Measurements from ENCODE around the gene STYXL2.

STYXL2 gene

GRCh38 chr1:167060141-167061072 lies 33.5 kb upstream of the STYXL2 start:
- TF ChIP-seq TAF1 (IDR thresholded peaks at IDR 0.05; ENCODE audit: borderline replicate concordance, insufficient read depth, low read length) = no peak
- TF ChIP-seq, protein P1, sequence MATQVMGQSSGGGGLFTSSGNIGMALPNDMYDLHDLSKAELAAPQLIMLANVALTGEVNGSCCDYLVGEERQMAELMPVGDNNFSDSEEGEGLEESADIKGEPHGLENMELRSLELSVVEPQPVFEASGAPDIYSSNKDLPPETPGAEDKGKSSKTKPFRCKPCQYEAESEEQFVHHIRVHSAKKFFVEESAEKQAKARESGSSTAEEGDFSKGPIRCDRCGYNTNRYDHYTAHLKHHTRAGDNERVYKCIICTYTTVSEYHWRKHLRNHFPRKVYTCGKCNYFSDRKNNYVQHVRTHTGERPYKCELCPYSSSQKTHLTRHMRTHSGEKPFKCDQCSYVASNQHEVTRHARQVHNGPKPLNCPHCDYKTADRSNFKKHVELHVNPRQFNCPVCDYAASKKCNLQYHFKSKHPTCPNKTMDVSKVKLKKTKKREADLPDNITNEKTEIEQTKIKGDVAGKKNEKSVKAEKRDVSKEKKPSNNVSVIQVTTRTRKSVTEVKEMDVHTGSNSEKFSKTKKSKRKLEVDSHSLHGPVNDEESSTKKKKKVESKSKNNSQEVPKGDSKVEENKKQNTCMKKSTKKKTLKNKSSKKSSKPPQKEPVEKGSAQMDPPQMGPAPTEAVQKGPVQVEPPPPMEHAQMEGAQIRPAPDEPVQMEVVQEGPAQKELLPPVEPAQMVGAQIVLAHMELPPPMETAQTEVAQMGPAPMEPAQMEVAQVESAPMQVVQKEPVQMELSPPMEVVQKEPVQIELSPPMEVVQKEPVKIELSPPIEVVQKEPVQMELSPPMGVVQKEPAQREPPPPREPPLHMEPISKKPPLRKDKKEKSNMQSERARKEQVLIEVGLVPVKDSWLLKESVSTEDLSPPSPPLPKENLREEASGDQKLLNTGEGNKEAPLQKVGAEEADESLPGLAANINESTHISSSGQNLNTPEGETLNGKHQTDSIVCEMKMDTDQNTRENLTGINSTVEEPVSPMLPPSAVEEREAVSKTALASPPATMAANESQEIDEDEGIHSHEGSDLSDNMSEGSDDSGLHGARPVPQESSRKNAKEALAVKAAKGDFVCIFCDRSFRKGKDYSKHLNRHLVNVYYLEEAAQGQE (IDR thresholded peaks at IDR 0.05; ENCODE audit: insufficient read depth in 1 of 2, low read depth in 2 of 2, low read length in 2 of 2) = no peak
- no peak for TF ChIP-seq POLR2AphosphoS5 (IDR thresholded peaks at IDR 0.05; ENCODE audit: low read depth, low read length)
- TF ChIP-seq FOXP2 (optimal IDR thresholded peaks at IDR 0.05; ENCODE audit: borderline replicate concordance, extremely low read depth, extremely low read length, insufficient read depth) = no peak
- TF ChIP-seq SIN3A (IDR thresholded peaks at IDR 0.05; ENCODE audit: borderline replicate concordance, insufficient read depth, low read length) = no peak

- TF ChIP-seq, protein P1 (IDR thresholded peaks at IDR 0.05; ENCODE audit: insufficient read depth in 1 of 2, low read depth in 2 of 2, low read length in 2 of 2) = no peak
- no peak for TF ChIP-seq TAF1 (IDR thresholded peaks at IDR 0.05; ENCODE audit: borderline replicate concordance, insufficient read depth, low read length)
- TF ChIP-seq SIN3A (IDR thresholded peaks at IDR 0.05; ENCODE audit: borderline replicate concordance, insufficient read depth, low read length) = no peak
- TF ChIP-seq FOXP2 (optimal IDR thresholded peaks at IDR 0.05; ENCODE audit: borderline replicate concordance, extremely low read depth, extremely low read length, insufficient read depth) = no peak
- no peak for TF ChIP-seq POLR2AphosphoS5 (IDR thresholded peaks at IDR 0.05; ENCODE audit: low read depth, low read length)
Observed at GRCh38 chr1:167061073-167061464, 32.8 kb upstream of the STYXL2 start.

DNA sequence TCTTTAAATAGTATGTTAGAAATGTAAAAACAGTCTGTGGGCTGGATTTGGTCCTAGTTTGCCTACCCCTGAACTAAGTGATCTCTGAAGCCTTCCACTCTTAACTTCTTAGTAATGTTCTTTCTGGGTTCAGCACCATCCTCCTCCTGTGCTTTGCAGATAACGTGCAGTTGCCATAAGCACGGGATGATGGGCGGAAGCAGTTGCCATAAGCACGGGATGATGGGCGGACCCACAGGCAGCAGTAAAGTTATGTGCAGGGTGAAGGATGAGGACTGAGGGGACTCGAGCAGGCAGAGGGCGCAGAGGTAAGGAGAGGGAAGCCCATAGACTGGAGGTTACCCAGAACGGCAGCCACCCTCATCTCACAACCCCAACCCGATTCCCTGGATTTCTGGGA lies 29.3 kb upstream of the STYXL2 start:
- TF ChIP-seq, protein P1 (IDR thresholded peaks at IDR 0.05; ENCODE audit: insufficient read depth in 1 of 2, low read depth in 2 of 2, low read length in 2 of 2) = no peak
- TF ChIP-seq SIN3A (IDR thresholded peaks at IDR 0.05; ENCODE audit: borderline replicate concordance, insufficient read depth, low read length) (no peak), TAF1 (IDR thresholded peaks at IDR 0.05; ENCODE audit: borderline replicate concordance, insufficient read depth, low read length) (no peak), FOXP2 (optimal IDR thresholded peaks at IDR 0.05; ENCODE audit: borderline replicate concordance, extremely low read depth, extremely low read length, insufficient read depth) (no peak), POLR2AphosphoS5 (IDR thresholded peaks at IDR 0.05; ENCODE audit: low read depth, low read length) (no peak)

DNA sequence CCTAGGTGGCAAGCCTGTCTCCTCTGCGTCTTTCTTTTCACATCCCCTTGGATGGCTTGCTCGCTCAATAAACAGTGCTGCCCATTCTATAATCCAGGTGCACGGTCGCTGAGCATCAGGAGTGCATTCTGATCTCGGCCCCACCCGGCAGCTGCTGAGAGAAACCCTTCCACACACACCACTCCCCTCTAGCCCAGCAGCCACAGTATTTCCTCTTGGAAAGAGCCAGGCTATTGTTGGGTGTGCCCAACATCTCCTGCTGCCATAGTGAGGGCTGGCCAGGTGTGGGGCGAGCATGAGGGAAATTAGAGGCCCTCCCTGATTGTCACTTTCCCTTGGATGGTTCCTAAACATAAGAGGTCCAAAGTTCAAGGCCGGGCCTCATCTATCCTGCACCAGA lies 28.4 kb upstream of the STYXL2 start:
- TF ChIP-seq TAF1 (IDR thresholded peaks at IDR 0.05; ENCODE audit: borderline replicate concordance, insufficient read depth, low read length) (no peak), FOXP2 (optimal IDR thresholded peaks at IDR 0.05; ENCODE audit: borderline replicate concordance, extremely low read depth, extremely low read length, insufficient read depth) (no peak), SIN3A (IDR thresholded peaks at IDR 0.05; ENCODE audit: borderline replicate concordance, insufficient read depth, low read length) (no peak), POLR2AphosphoS5 (IDR thresholded peaks at IDR 0.05; ENCODE audit: low read depth, low read length) (no peak)
- TF ChIP-seq, protein P1 (IDR thresholded peaks at IDR 0.05; ENCODE audit: insufficient read depth in 1 of 2, low read depth in 2 of 2, low read length in 2 of 2) = no peak
